NK-92 (cell line): ENCODE results near the gene CEP350.
"Not testable (repeated sequence)": the region's sequence is repeated elsewhere in the genome, so short reads cannot be mapped to it uniquely, and the experiment has no call there.

Experiments used
- DNase-seq: peaks from one replicate; lab custom pipeline; 2025; ENCODE audit not compliant: unreplicated experiment; lab: John Stamatoyannopoulos, UW

CEP350 gene

DNA sequence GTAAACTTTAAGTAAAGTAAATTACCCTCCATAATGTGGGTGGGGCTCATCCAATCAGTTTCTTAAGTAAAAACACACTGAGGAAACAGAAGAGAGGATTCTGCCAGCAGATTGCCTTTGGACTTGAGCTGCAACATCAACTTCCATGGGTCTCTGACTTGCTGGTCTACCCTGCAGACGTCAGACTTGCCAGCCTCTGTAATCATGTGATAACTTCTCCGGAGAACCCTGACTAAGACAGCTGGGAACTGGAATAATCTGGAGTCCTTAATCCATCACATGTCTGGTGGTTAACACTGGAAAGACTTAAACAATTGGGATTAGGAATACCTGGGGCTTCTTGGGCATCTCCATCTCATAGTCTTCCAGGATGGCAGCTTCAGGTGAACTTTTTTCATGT lies 13.2 kb upstream of the CEP350 start:
- DNase-seq: no peak

DNA sequence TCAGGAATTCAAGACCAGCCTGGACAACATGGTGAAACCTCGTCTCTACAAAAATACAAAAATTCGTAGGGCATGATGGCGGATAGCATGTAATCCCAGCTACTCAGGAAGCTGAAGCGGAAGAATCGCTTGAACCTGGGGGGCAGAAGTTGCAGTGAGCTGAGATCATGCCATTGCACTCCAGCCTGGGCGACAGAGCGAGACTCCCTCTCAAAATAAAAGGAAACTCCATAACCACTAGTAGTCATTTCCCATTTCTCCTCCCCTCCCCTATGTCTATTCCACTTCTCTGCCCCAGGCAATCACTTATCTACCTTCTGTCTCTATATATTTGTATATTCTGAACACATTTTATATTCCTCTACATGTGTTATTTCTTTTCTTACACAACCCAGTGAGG lies 4.0 kb upstream of the CEP350 start:
- no peak for DNase-seq

DNA sequence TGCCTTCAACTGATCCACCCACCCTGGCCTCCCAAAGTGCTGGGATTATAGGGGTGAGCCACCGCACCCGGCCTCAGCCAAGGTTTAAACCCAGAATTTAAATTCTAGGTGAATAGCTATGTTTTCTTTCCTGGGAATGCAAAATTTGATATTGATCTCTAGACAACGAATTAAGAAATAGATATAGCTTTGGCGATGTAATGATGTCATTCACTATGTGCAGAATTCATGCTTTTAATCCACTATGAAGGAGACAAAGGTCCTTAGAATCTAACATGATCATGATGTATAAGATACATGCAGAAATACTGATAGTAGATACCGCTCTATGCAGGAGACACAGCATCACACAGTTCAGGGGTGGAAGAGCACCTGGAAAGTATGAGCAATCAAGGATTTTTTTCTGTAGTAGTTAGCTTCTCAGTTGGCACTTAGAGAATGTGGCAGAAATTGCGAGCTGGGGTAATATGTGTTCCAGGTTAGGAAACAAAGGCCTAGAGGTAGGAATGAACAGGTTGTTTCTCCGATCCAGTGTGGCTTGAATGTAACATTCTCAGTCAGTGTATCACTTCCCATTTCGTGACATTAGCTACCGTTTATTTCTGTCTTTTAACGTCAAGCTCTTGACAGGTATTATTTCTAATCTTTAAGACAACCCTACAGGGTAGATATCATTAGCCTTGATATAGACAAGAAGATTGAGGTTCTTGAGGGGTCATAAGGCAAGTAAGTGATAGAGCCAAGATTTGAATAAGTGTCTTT lies 3.0 kb upstream of the CEP350 start:
- DNase-seq: no peak

DNA sequence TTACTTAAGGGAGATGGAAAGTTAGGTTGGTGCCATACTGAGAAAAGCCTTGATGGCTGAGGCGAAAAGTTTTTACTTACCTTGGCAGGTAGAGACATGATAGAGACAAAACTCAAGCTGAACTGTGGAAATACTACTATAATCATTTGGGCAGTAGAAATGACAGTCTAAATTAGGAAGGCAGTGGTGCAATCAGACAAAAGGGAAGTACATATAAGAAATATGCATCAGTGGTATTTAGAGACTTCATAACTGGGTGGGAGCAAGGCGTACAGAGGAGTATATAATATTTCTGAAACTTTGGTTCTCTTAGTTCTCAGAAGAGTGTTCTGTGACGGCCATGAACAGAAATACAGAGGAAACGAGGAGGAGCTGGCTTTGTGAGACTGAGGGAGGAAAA lies 2.4 kb upstream of the CEP350 start:
- no peak for DNase-seq

DNA sequence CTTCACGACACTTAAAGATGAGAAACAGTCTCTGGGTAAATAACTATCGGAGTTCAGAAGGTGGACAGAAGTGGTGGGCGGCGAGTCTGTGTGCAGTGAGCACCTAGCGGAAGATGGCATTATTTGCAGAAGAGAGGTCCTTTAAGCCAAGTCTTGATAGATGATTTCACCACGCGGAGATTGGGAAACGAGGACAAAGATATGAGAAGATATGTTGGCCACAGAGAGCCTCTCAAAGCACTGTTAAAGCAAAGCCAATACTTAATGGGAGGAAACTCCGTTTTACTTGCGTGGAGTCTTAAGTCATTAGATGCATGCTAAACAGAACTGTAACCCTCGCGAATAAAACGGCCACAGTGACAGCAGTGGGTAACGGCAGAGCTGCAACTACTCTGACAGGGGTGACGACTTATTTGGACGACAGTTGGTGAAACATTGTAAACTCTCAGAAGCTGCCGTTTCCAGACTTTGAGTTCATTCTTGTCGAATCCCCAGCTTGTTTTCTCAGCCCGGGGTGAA lies 577 bp upstream of the CEP350 start:
- DNase-seq: no peak

DNA sequence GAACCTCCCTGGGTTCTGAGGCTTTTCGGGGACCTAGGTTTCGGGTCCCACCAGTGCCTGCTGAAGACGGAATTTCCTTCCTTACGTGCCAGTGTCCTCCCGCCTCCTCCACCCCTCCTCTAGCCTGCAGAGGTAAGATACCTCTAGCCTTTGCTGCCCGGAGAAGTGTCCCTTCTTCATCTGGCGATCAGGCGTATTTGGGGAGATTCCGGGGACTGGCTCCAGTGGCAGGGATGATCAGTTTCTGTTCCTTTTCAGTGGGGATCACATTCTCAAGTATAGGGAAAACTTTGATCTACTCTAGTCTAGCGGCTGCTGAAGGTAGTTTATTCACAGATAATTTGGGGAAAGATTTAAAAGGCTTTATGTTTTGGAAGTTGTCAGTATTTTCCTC lies 674 bp downstream of the CEP350 start:
- no peak for DNase-seq

DNA sequence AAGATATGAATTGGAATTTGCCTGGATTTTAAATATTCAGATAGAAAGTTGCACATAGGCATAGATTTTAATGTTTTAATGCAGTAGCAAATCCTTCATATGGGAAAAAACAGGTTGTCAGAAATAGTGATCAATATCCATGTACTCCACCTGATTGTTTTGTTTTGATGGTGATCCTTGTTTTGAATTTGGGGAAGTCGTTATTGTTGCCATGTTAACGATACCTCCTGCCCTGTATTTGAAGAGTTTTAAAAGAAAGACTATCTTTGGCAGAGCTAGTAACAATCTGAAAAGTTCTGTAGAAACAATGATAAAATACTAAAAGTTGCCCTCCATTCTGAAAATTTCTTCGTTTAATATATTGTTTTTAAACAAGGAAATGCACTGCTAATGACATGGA lies 1.1 kb downstream of the CEP350 start:
- DNase-seq: no peak

DNA sequence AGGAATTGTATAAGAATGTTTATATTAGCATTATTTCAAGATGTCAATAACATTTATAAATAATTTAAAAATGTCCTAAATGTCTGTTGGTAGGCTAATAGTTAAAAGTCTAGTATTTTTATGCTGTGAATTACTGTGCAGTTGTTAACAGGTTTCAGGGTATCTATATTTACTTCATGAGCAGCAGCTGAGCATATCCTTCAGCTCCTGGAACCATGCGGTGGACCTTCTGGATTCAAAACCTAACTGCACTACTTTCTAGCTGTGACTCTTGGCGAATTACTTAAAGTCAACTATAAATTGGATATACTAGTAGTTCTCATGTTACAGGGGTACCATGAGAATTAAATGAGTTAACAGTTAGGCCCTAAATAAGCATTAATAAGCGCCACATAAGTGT lies 3.7 kb downstream of the CEP350 start:
- DNase-seq: no peak

DNA sequence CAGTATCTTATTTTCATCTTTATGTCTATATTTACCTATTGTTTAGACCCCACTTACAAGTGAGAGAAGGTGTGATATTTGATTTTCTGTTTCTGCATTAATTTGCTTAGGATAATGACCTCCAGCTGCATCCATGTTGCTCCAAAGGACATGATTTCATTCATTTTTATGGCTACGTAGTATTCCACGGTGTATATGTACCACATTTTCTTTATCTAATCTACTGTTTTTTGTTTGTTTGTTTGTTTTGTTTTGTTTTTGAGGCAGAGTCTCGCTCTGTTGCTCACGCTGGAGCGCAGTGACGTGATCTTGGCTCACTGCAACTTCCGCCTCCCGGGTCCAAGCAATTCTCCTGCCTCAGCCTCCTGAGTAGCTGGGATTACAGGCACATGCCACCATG lies 7.6 kb downstream of the CEP350 start:
- not testable (repeated sequence) for DNase-seq

DNA sequence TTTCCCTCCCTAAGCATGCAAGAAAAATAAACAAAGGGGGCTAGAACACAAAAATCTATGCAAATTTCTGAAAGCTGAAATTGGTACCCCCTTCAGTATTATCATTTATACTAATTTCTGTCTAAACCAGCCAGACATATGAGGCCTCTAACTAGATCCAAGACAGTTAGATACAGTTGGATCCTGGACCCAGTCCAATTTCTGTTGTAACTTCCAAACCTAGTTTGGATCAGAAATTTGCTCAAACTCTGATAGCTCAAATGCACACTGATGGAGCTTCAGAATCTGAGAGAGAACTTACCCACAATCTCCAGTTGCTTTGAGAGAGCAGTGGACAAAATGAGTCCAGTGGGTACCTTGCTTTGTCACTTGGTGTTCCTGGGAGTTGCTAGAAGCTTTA lies 11.9 kb downstream of the CEP350 start:
- DNase-seq: no peak

DNA sequence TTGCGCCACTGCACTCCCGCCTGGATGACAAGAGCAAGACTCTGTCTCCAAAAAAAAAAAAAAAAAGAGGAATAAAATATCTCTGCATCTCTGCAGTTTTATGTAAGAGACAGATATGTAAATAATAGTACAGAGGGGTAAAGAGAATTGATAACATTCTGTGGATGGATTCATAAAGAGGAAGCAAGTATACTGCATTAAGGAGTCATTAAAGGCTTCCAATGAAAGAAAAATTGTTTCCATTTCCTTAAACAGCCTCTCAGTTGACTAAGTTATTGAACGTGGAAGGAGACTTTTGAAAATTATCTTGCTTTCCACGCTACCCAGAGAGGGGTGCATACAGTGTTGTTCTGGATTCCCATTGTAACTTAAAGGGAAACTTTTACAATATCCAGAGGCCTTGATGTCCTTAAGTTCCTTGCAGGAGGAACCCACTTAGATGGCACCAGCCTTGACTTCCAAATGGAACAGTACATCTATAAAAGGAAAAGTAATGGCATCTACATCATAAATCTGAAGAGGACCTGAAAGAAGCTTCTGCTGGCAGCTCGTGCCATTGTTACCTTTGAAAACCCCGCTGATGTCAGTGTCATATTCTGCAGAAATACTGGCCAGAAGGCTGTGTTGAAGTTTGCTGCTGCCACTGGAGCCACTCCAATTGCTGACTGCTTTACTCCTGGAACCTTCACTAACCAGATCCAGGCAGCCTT lies 13.8 kb downstream of the CEP350 start:
- no peak for DNase-seq

DNA sequence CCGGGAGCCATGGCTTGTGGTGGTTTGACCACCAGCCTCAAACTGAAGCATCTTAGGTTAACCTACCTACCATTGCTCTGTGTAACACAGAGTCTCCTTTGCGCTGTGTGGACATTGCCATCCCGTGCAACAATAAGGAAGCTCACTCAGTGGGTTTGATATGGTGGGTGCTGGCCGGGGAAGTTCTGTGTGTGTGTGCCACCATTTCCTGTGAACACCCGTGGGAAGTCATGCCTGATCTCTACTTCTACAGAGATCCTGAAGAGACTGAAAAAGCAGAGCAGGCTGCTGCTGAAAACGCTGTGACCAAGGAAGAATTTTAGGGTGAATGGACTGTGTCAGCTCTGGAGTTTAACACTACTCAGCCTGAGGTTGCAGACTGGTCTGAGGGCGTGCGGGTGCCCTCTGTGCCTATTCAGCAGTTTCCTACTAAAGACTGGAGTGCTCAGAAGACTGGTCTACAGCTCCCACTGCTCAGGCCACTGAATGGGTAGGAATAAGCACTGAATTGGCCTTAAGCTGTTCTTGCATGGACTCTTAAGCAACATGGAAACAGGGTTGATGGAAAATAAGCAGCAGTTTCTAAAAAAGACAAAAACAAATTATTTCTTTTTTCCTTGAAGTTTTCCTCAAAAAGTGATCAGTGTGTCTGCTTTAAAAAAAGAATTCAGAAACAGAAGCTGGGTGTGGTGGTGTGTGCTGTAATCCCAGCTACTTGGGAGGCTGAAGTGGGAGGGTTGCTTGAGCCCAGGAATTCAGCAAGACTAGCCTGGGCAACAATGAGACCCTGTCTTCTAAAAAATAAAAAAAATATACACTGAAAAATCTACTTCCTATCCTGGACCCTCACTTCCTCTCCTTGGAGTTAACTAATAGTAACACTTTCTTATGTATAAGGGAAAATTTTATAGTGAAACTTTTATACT lies 14.6 kb downstream of the CEP350 start:
- DNase-seq: no peak

DNA sequence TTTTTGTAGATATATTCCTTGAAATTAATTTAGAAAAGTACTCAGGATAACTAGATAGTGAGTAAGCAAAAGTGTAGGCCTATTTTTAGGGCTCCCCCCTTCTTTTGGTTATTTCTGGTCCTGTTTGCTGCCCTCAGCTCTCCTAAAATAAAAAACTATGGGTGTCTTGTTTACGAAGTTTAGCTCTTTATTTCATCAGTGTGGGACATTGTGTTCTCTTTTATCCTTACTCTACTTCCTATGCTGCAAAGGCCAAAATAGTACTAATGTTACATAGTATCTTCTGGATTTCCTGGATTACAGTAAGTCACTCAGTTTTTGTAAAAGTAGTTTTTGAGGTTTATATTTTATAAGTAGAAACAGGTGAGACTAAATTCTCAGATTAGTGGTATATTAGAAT lies 15.4 kb downstream of the CEP350 start:
- no peak for DNase-seq

DNA sequence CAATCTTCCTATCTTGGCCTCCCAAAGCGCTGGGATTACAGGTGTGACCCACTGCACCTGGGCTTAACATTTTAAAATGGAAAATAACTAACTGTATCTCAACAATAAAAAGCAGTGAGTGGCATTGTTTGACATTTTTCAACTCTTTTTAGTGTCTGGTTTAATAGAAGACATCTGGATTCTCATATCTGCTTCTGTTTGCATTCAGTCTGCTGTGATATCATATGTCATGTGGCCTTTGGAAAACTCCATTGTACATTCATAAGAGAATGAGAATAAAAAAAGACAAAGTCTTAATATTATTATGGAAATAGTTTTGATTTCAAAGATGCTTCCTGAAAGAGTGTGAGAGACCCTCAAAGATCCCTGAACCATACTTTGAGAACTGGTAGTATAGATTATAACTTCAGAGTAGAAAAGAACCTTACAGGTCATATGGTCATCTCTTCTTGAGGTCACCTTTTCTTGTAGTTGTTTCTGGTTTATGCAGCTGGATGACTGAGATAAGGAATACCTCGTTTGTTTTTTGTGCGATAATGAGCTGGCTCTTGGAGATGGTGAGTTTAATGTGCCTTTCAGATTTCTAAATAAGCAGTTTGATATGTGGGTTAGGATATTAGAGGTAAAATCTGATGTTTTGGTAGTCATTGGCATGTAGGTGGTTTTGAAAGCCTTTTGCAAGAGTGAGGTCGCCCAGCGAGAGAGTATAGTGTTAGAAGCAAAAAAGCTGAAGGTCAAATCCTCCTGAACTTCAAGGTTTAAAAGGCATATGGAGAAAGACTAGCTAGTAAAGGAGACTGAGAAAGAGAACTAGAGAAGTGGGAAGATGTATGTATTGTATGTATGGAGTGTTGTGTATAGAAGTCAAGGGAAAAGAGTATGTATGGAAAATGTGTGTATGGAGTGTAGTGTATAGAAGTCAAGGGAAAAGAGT lies 17.2 kb downstream of the CEP350 start:
- DNase-seq: no peak

DNA sequence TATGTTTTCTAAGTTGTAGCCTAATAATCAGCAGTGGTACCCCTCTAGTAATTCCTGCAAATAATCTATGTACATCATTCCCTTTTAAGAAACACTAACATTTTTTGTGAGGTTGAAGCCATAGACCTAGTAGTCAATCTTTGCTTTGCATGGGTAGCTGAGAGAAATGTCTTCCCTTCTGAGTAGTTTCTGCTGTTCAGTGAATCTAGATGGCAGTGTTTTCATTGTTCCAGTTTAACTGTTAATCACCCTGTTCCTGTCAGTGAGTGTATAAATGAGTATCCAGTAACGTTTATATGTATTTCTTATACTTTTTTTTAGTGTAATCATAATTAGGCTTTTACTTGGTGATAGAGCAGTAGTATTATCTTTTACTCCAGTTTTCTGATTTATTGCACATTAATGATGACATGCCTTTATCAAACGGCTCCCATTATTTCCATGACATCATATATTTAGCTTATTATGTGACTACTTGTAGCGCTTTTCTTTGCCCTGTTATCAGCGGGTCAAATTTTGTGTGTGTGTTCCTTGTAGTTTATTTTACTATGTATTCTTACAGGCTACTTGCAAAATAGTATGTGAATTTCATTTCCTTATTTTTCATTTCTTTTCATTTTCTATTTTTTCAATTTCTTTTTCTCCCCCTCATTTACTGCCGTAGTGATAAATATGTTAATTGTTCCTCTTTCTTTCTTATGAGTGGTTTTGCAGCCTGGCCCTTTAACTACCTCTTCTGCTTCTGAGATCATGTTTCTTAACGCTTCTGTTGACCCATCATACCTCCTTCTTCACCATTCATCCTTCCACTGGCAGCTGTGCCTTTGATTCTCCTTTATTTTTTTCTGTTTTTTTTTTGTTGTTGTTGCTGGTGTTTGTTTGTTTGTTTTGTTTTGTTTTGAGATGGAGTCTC lies 18.8 kb downstream of the CEP350 start:
- DNase-seq: no peak

DNA sequence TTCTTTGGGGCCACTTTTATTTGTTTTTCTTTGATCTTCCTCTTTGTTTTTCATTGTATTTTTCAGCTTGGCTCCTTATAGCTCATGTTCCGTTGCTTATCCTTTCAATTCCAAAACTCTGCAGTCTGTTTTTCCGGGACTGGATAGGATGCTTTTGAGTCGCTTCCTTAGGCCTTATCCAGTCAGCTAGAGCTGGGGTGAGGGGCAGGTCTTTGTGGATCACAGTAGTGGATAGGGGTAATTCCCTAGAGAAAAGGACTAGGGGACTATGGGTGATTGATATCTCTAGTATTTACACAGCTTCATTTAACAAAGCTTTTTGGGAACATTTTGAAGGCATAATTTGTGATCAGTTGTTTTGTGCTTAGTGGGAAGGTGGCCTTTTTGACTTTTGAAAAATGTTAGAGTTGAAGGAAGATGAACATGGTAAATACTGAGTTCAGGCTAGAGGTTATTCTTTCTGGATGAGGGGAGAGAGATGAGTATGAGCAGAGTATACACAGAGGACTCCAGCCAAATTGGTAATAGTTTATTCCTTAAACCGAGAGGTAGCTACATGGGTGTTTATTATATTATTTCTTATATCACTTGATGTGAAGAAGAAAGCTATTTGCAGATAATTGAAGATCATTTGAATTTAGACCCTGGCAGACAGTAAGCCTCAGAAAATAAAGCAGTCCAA lies 22.5 kb downstream of the CEP350 start:
- DNase-seq: no peak

DNA sequence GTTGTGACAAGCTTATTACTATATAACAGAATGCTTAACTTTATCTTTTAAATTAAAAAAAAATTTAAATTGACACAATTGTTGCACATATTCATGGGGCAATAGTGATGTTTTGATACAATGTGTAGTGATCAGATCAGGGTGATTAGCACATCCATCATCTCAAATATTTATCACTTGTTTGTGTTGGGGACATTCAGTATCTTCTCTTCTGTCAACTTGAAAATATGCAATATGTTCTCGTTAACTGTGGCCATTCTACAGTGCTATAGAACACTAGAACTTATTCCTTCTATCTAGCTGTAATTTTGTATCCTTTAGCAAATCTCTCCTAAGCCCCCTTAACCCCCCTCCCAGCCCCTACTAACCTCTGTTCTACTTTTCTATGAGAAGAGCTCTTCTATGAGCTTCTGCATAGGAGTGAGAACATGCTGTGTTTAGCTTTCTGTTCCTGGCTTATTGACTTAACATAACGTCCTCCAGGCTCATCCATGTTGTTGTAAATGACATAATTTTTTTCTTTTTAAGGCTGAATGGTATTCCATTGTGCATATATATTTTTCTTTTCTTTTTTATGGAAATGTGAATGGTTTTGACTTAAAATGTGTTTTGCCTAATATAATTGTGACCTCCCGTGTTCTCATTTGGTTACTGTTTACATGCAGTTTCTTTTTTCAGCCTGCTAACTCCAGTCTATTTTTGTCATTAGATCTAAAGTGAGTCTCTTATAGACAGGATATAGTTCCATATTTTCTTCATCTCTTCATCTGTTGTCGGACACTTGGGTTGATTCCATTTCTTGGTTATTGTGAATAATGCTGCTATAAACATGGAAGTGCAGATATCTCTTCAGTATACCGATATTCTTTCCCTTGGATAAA lies 23.8 kb downstream of the CEP350 start:
- no peak for DNase-seq

DNA sequence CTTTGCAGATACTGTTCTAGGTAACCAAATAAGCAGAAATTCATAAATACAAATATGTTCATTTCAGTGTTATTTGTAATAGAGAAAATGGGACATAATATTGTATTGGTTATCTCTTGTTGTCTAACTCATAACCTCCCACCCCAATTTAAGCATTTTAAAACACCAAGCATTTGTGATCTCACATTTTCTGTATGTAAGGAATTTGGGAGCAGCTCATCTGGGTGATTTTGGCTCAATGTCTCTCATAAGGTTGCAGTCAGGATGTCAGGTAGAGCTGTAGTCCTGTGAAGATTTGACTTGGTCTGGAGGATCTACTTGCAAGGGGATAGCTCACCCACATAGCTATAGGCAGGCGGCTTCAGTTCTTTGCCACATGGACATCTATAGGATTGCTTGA lies 29.5 kb downstream of the CEP350 start:
- no peak for DNase-seq
